K562 (cell line): ENCODE data around the gene CNPY4. TPM values are rescaled to one million over a fixed set of nuclear protein-coding genes. Genes with fewer than 3 reads are reported as not detected.

Experiments used
- ADNP ChIP-seq: fragments of 200-800 bp; sonication (Bioruptor generic); IDR thresholded peaks from 2 replicates; pipeline ENCODE4 v1.6.1; 2016; ENCODE audit warnings: missing genetic modification characterization, missing compliant biosample characterization
- ASH1L ChIP-seq: fragments of 450-650 bp; IDR thresholded peaks from 2 replicates; pipeline ENCODE4 v1.6.1; 2018; ENCODE audit warnings: borderline replicate concordance, mild to moderate bottlenecking, low read depth; ENCODE audit not compliant: partially characterized antibody
- COPS2 ChIP-seq: fragments of 450-650 bp; conservative IDR thresholded peaks from 2 replicates; pipeline ENCODE4 v1.6.1; 2016; ENCODE audit warnings: mild to moderate bottlenecking, moderate library complexity
- ELF1 ChIP-seq: fragments of 200-800 bp; sonication (Bioruptor generic); IDR thresholded peaks from 2 replicates; pipeline ENCODE4 v1.6.1; 2016; ENCODE audit warnings: missing genetic modification characterization, missing compliant biosample characterization
- HDAC3 ChIP-seq: fragments of 450-650 bp; IDR thresholded peaks from 2 replicates; pipeline ENCODE4 v1.6.1; 2018; ENCODE audit warnings: borderline replicate concordance, mild to moderate bottlenecking, moderate library complexity; ENCODE audit not compliant: partially characterized antibody
- MAFF ChIP-seq: IDR thresholded peaks from 2 replicates; pipeline ENCODE4 v1.6.1; 2012; ENCODE audit warnings: low read length, improper control_type of control experiment
- MAZ ChIP-seq, 2 experiments: fragments of 450-650 bp in 1 of 2; sonication (generic) in 1 of 2; formaldehyde crosslinking; IDR thresholded peaks in 1 of 2; conservative IDR thresholded peaks in 1 of 2; 2 replicates each; pipeline versions ENCODE4 v1.4.0 to v1.5.0; 2020; ENCODE audit warnings: mild to moderate bottlenecking in 1 of 2, missing genetic modification reagents in 1 of 2
- MCM7 ChIP-seq, 2 experiments: fragments of 450-650 bp; IDR thresholded peaks; 2 replicates each; pipeline ENCODE4 v1.6.1; 2016 to 2018
- NFRKB ChIP-seq: fragments of 450-650 bp; IDR thresholded peaks from 2 replicates; pipeline ENCODE4 v1.6.1; 2016; ENCODE audit warnings: low read depth
- NKRF ChIP-seq: fragments of 450-650 bp; IDR thresholded peaks from 2 replicates; pipeline ENCODE4 v1.6.1; 2016; ENCODE audit warnings: borderline replicate concordance
- PHF20 ChIP-seq: fragments of 450-650 bp; IDR thresholded peaks from 2 replicates; pipeline ENCODE4 v1.6.1; 2018; ENCODE audit not compliant: partially characterized antibody
- RBFOX2 ChIP-seq: fragments of 200-400 bp; formaldehyde crosslinking; IDR thresholded peaks from 2 replicates; pipeline ENCODE4 v1.6.1; 2017; ENCODE audit warnings: low read depth, mild to moderate bottlenecking, low read length, moderate library complexity
- ZBTB12 ChIP-seq: fragments of 250-450 bp; sonication (Bioruptor Pico); IDR thresholded peaks from 2 replicates; pipeline ENCODE4 v1.4.0; 2020
- ZNF3 ChIP-seq: fragments of 250-450 bp; sonication (Bioruptor Pico); IDR thresholded peaks from 2 replicates; pipeline ENCODE4 v1.5.0; 2021; ENCODE audit warnings: mild to moderate bottlenecking, moderate library complexity
- polyA plus RNA-seq, 8 experiments: library from polyadenylated mRNA; depleted of rRNA in 4 of 8; stranded (reverse) in 5 of 8; unstranded in 3 of 8; fragments of >200 nt; fragmentation: Nextera tagmentation in 2 of 8; fragmentation: Illumina TruSeq in 1 of 8; extraction: Ambion mirVana in 2 of 8; extraction: Trizol in 1 of 8; gene quantifications; 2 replicates each; pipeline versions ENCODE4 v1.2.1 to v1.2.3, GENCODE V29; 2011 to 2014; ENCODE audit warnings: inconsistent platforms in 1 of 8, missing spikeins in 1 of 8
- total RNA-seq, 7 experiments: library from RNA; depleted of rRNA in 6 of 7; stranded (reverse); fragments of >200 nt in 6 of 7; fragmentation: Illumina TruSeq in 2 of 7; extraction: Trizol in 2 of 7; gene quantifications; 2 replicates each; pipeline versions ENCODE4 v1.2.1 to v1.2.3, GENCODE V29; 2011 to 2021; ENCODE audit warnings: low replicate concordance in 1 of 7
- TF ChIP-seq, protein P1 (sequence below), 2 experiments: fragments of 450-650 bp; conservative IDR thresholded peaks; 2 replicates each; pipeline ENCODE4 v1.6.1; 2017; ENCODE audit warnings: mild to moderate bottlenecking in 2 of 2, moderate library complexity in 2 of 2
- TF ChIP-seq, protein P2 (sequence below): fragments of 250-450 bp; sonication (Bioruptor Pico); IDR thresholded peaks from 2 replicates; pipeline ENCODE4 v1.9.0; 2021; ENCODE audit warnings: mild to moderate bottlenecking, inconsistent platforms

The CNPY4 gene
- total and polyA plus RNA-seq, 9 of the 15 experiments (the other 6 are each of a cell fraction or from before 2014, with no cell fraction given): 1.9 to 11.2 (median 7.0) TPM

- no peak for TF ChIP-seq NFRKB
- 0 out of 4 replicates have a peak, but pooled peaks of 1 of the 2 experiments have one; percentile 7 for TF ChIP-seq MAZ (CRISPR knock-in tag; conservative IDR thresholded peaks at IDR 0.05 in 1 of 2, IDR thresholded peaks at IDR 0.05 in 1 of 2)
- TF ChIP-seq PHF20: no peak
- TF ChIP-seq RBFOX2: no peak
- TF ChIP-seq, protein P1, sequence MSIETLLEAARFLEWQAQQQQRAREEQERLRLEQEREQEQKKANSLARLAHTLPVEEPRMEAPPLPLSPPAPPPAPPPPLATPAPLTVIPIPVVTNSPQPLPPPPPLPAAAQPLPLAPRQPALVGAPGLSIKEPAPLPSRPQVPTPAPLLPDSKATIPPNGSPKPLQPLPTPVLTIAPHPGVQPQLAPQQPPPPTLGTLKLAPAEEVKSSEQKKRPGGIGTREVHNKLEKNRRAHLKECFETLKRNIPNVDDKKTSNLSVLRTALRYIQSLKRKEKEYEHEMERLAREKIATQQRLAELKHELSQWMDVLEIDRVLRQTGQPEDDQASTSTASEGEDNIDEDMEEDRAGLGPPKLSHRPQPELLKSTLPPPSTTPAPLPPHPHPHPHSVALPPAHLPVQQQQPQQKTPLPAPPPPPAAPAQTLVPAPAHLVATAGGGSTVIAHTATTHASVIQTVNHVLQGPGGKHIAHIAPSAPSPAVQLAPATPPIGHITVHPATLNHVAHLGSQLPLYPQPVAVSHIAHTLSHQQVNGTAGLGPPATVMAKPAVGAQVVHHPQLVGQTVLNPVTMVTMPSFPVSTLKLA (conservative IDR thresholded peaks at IDR 0.05): 0 out of 4 replicates have a peak, but pooled peaks of 1 of the 2 experiments have one; percentile 19
- TF ChIP-seq ELF1 (tag): peak; percentile 64; the same call in 1 of the 2 replicates
- peak; percentile 27 for TF ChIP-seq ASH1L
- TF ChIP-seq HDAC3: no peak
- 0 out of 2 replicates have a peak, but pooled peaks have one; percentile 5 for TF ChIP-seq NKRF
- peak; percentile 83 for TF ChIP-seq MAFF
- TF ChIP-seq ADNP (tag): no peak
- TF ChIP-seq ZNF3: no peak
- TF ChIP-seq ZBTB12 (CRISPR knock-in tag): no peak
- TF ChIP-seq, protein P2, sequence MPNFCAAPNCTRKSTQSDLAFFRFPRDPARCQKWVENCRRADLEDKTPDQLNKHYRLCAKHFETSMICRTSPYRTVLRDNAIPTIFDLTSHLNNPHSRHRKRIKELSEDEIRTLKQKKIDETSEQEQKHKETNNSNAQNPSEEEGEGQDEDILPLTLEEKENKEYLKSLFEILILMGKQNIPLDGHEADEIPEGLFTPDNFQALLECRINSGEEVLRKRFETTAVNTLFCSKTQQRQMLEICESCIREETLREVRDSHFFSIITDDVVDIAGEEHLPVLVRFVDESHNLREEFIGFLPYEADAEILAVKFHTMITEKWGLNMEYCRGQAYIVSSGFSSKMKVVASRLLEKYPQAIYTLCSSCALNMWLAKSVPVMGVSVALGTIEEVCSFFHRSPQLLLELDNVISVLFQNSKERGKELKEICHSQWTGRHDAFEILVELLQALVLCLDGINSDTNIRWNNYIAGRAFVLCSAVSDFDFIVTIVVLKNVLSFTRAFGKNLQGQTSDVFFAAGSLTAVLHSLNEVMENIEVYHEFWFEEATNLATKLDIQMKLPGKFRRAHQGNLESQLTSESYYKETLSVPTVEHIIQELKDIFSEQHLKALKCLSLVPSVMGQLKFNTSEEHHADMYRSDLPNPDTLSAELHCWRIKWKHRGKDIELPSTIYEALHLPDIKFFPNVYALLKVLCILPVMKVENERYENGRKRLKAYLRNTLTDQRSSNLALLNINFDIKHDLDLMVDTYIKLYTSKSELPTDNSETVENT (CRISPR knock-in tag): no peak
- TF ChIP-seq MCM7 (IDR thresholded peaks at IDR 0.05): no peak
- TF ChIP-seq COPS2: no peak
Measured at GRCh38 chr7:100152404-100152803, 33.0 kb downstream of the CNPY4 start (continued).
